Mesendoderm (in vitro differentiated cells): ENCODE measurements around the gene TLX2.
A peak's percentile ranks its signal among the peaks of the same experiment; 100 is the strongest.

Experiments
- DNase-seq: peaks from one replicate; pipeline ENCODE4 v3.0.0; 2013
- H2AK5ac ChIP-seq: 2 replicates; pipeline ENCODE4 v1.6.1; 2013; ENCODE audit warnings: low read length, inconsistent platforms
- H2BK120ac ChIP-seq: 2 replicates; pipeline ENCODE4 v1.6.1; 2013; ENCODE audit warnings: low read depth, mild to moderate bottlenecking, low read length, moderate library complexity, mixed read lengths
- H2BK15ac ChIP-seq: replicated peaks from 2 replicates; pipeline ENCODE4 v1.6.1; 2013; ENCODE audit warnings: low read depth, mild to moderate bottlenecking, moderate library complexity
- H2BK5ac ChIP-seq: 2 replicates; pipeline ENCODE4 v1.6.1; 2013; ENCODE audit warnings: low read length, inconsistent platforms
- H3K18ac ChIP-seq: 2 replicates; pipeline ENCODE4 v1.6.1; 2013; ENCODE audit warnings: mild to moderate bottlenecking, low read length, mixed read lengths
- H3K23ac ChIP-seq: one replicate; pipeline ENCODE4 v1.6.1; 2013; ENCODE audit warnings: low read length
- H3K27ac ChIP-seq: 2 replicates; pipeline ENCODE4 v1.5.1; 2013; ENCODE audit warnings: low read depth, mild to moderate bottlenecking, inconsistent platforms, low read length, moderate library complexity
- H3K27me3 ChIP-seq: 2 replicates; pipeline ENCODE4 v1.6.1; 2013; ENCODE audit warnings: low read length, control low read depth, mild to moderate bottlenecking, inconsistent platforms; ENCODE audit not compliant: insufficient read depth, poor library complexity
- H3K36me3 ChIP-seq: 2 replicates; pipeline ENCODE4 v1.6.1; 2013; ENCODE audit warnings: low read length, inconsistent platforms; ENCODE audit not compliant: control insufficient read depth, insufficient read depth
- H3K4ac ChIP-seq: one replicate; pipeline ENCODE4 v1.6.1; 2013; ENCODE audit warnings: low read depth, mild to moderate bottlenecking, low read length, moderate library complexity
- H3K4me1 ChIP-seq: 2 replicates; pipeline ENCODE4 v1.6.1; 2013; ENCODE audit warnings: low read depth, low read length, inconsistent platforms; ENCODE audit not compliant: control insufficient read depth
- H3K4me2 ChIP-seq: 2 replicates; pipeline ENCODE4 v1.6.1; 2013; ENCODE audit warnings: low read length
- H3K4me3 ChIP-seq: 2 replicates; pipeline ENCODE4 v1.5.1; 2013; ENCODE audit warnings: mild to moderate bottlenecking, low read length
- H3K56ac ChIP-seq: one replicate; pipeline ENCODE4 v1.6.1; 2013; ENCODE audit warnings: low read length
- H3K79me1 ChIP-seq: 2 replicates; pipeline ENCODE4 v1.6.1; 2013; ENCODE audit warnings: low read length, inconsistent platforms
- H3K79me2 ChIP-seq: 2 replicates; pipeline ENCODE4 v1.6.1; 2013; ENCODE audit warnings: mild to moderate bottlenecking, low read length; ENCODE audit not compliant: control insufficient read depth, insufficient read depth
- H3K9ac ChIP-seq: 2 replicates; pipeline ENCODE4 v1.6.1; 2013; ENCODE audit warnings: low read length, inconsistent platforms
- H4K5ac ChIP-seq: one replicate; pipeline ENCODE4 v1.6.1; 2013; ENCODE audit warnings: low read length
- H4K8ac ChIP-seq: one replicate; pipeline ENCODE4 v1.6.1; 2013; ENCODE audit warnings: low read depth, mild to moderate bottlenecking, control low read depth, low read length, moderate library complexity
- WGBS: extraction: QIAGEN DNeasy Blood & Tissue Kit; methylation state at CpG from one replicate; pipeline ENCODE4 v1.1.7; 2013; ENCODE audit warnings: low lambda C conversion rate, missing lambda C conversion rate; ENCODE audit not compliant: insufficient coverage; ENCODE audit errors: extremely low coverage; 5-methylcytosine and 5-hydroxymethylcytosine counted together

The TLX2 gene

DNA sequence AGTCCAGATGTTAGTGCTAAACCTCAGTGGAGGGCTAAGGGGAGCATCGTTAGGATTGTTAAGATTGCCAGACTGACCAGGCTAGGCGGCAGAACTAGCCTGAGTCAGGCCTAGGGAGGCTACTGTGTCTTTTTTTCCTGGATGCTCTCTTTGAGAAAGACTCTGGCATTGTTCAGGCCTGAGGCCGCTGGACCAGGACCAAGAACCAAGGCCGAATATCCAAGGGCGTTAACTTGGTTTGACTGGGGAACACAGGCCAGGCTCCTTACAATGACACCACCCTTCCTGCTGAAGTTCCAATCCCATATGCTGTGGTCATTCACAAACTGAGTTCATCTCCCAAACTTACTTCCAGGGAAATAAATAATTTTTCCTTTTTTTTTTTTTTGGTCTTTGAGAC lies 26.0 kb downstream of the TLX2 start:
- peaks cover 2% of the 10 kb centered on the region for H3K27me3 ChIP-seq
- no peak overlapping the region for H2BK15ac ChIP-seq
- no peaks in the 10 kb centered on the region for H3K79me1 ChIP-seq
- no peak overlapping the region for H2AK5ac ChIP-seq
- H3K79me2 ChIP-seq: no peaks in the 10 kb centered on the region
- no peak overlapping the region for H3K4me3 ChIP-seq
- no peak overlapping the region for H3K4me2 ChIP-seq
- H3K18ac ChIP-seq: no peak overlapping the region
- no peak overlapping the region for H3K4ac ChIP-seq
- no peak overlapping the region for H3K56ac ChIP-seq
- H2BK120ac ChIP-seq: no peak overlapping the region
- no peak overlapping the region for H3K23ac ChIP-seq
- no peak overlapping the region for H3K27ac ChIP-seq
- no peaks in the 10 kb centered on the region for H3K4me1 ChIP-seq
- no peak for DNase-seq
- H3K9ac ChIP-seq: no peak overlapping the region
- H3K36me3 ChIP-seq: no peaks in the 10 kb centered on the region
- no peak overlapping the region for H4K8ac ChIP-seq
- no peak overlapping the region for H2BK5ac ChIP-seq
- no CpG with 5 or more reads among the region's 5 CpGs for WGBS
- no peak overlapping the region for H4K5ac ChIP-seq

DNA sequence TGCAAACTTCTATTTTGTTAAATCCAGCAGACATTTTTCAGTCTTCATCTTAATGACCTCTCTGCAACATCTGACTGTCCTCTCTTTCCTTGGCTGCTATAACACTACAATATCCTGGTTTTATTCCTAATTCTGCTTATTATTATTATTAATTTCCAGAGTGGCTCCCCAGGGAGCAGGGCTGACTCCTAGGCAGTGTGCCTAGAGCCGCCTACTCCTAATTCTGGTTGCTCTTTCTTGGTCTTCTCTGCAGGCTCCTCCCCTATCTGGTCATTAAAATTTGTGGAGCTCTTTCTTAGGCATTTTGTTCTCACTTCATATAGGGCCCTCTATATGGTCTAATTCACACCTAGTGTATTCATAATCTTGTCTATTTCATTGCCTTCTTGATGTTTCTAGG lies 28.7 kb downstream of the TLX2 start:
- no peak overlapping the region for H2AK5ac ChIP-seq
- no peak overlapping the region for H3K18ac ChIP-seq
- no peak overlapping the region for H4K5ac ChIP-seq
- no peak overlapping the region for H2BK15ac ChIP-seq
- no peak overlapping the region for H3K4me3 ChIP-seq
- no peak overlapping the region for H3K9ac ChIP-seq
- no peaks in the 10 kb centered on the region for H3K79me1 ChIP-seq
- H3K4me1 ChIP-seq: no peaks in the 10 kb centered on the region
- WGBS: no CpG with 5 or more reads among the region's 1 CpG
- no peak overlapping the region for H3K23ac ChIP-seq
- H3K36me3 ChIP-seq: no peaks in the 10 kb centered on the region
- no peak overlapping the region for H2BK120ac ChIP-seq
- H4K8ac ChIP-seq: no peak overlapping the region
- H3K27me3 ChIP-seq: peaks cover 7% of the 10 kb centered on the region
- no peak overlapping the region for H3K56ac ChIP-seq
- no peak overlapping the region for H3K4me2 ChIP-seq
- no peak overlapping the region for H2BK5ac ChIP-seq
- H3K27ac ChIP-seq: no peak overlapping the region
- no peak for DNase-seq
- H3K79me2 ChIP-seq: no peaks in the 10 kb centered on the region
- H3K4ac ChIP-seq: no peak overlapping the region

DNA sequence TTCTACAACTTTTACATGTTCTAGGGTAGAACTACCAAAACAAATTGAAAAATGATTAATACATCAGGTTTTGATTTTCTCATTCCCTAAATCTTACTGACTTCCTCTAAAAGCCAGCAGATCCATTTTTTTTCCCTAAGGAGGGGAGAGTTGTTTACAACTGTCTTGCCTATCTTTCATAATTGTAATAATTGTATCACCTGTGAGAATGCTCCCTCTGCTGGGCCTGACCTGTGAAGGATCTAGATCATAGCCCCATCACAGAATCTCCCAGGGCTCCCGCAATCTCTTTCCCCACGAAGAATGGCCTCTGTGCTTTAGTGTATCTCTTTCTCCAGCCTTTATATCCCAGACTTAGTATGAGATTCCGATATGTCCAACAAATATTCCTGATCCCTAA lies 30.4 kb downstream of the TLX2 start:
- H3K56ac ChIP-seq: no peak overlapping the region
- no peak overlapping the region for H4K5ac ChIP-seq
- H3K27ac ChIP-seq: no peak overlapping the region
- no peak overlapping the region for H3K23ac ChIP-seq
- H2AK5ac ChIP-seq: no peak overlapping the region
- H2BK120ac ChIP-seq: no peak overlapping the region
- H3K4ac ChIP-seq: no peak overlapping the region
- H2BK15ac ChIP-seq: no peak overlapping the region
- no peak for DNase-seq
- WGBS: no CpG with 5 or more reads among the region's 3 CpGs
- no peaks in the 10 kb centered on the region for H3K79me2 ChIP-seq
- no peaks in the 10 kb centered on the region for H3K4me1 ChIP-seq
- no peak overlapping the region for H3K4me3 ChIP-seq
- H3K27me3 ChIP-seq: peaks cover 16% of the 10 kb centered on the region
- no peaks in the 10 kb centered on the region for H3K79me1 ChIP-seq
- H4K8ac ChIP-seq: no peak overlapping the region
- H3K4me2 ChIP-seq: no peak overlapping the region
- no peak overlapping the region for H3K18ac ChIP-seq
- no peaks in the 10 kb centered on the region for H3K36me3 ChIP-seq
- no peak overlapping the region for H2BK5ac ChIP-seq
- H3K9ac ChIP-seq: no peak overlapping the region

DNA sequence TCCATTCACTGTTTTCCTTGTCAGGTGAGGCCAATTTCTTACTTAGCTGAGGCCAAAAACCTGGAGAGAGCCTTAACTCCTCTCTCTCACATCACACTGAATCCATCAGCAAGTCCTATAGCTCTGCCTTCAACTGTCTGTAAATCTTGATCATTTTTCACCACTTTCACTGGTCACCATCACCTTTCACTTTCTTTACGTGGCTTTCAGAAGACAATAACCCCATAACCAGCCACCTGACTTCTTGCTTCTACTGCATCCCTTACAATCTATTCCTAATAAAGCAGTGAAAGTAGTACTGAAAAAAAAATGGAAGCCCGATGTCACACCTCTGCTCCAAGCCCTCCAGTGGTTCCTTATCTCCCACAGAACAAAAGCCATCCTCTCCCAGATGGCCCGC lies 31.8 kb downstream of the TLX2 start:
- WGBS: no CpG with 5 or more reads among the region's 3 CpGs
- Histone ChIP-seq H3K4me3 (no peak overlapping the region), H4K8ac (no peak overlapping the region)

DNA sequence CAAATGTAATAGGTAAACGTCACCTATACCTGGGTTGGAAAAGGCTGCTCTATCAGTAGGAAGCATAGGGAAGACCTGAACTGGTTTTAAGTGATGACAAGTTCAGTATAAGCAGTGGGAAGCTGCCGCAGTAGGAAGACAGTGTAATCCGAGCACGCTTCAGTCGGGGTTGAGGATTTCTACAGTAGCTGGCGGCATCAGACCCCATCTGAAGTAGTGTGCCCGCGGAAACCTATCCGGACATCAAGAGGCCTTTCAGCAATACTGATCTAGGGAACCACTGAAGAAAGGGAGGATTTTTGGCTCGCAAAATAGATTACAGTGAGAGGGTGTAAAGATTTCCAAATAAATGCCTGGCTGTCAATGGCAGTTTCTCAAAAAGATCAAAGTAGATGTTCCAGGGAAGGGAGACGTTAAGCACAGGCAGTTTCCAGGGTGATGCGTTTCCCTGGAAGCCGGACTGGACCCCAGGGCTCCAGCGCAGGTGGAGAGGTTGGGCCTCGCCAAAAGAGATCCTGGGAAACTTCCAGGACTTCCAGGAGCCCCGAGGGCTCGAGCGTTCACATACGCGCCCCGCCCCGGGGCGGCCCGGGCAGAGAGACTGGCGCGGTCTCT lies 34.1 kb downstream of the TLX2 start:
- no peak overlapping the region for H4K8ac ChIP-seq
- no peaks in the 10 kb centered on the region for H3K79me2 ChIP-seq
- H3K79me1 ChIP-seq: no peaks in the 10 kb centered on the region
- no peak overlapping the region for H2BK5ac ChIP-seq
- peaks cover 40% of the 10 kb centered on the region for H3K27me3 ChIP-seq
- no CpG with 5 or more reads among the region's 26 CpGs for WGBS
- no peak overlapping the region for H3K23ac ChIP-seq
- H3K36me3 ChIP-seq: no peaks in the 10 kb centered on the region
- H3K18ac ChIP-seq: peak overlapping the region; percentile 41
- peak overlapping the region; percentile 76 for H3K4me2 ChIP-seq
- no peak overlapping the region for H3K4ac ChIP-seq
- peaks cover 4% of the 10 kb centered on the region for H3K4me1 ChIP-seq
- H3K56ac ChIP-seq: peak overlapping the region; percentile 75
- no peak overlapping the region for H3K4me3 ChIP-seq
- no peak overlapping the region for H2AK5ac ChIP-seq
- H4K5ac ChIP-seq: no peak overlapping the region
- H2BK120ac ChIP-seq: no peak overlapping the region
- H2BK15ac ChIP-seq: no peak overlapping the region
- no peak overlapping the region for H3K27ac ChIP-seq
- peak overlapping the region; percentile 46 for H3K9ac ChIP-seq
- no peak for DNase-seq

More for the DNA sequence above, 31.8 kb downstream of the TLX2 start:
- H3K4ac ChIP-seq: no peak overlapping the region
- H3K18ac ChIP-seq: no peak overlapping the region
- no peak overlapping the region for H2BK15ac ChIP-seq
- H2BK5ac ChIP-seq: no peak overlapping the region
- H3K56ac ChIP-seq: no peak overlapping the region
- peak; percentile 29 for DNase-seq
- no peak overlapping the region for H2AK5ac ChIP-seq
- H2BK120ac ChIP-seq: no peak overlapping the region
- H3K36me3 ChIP-seq: no peaks in the 10 kb centered on the region
- H3K79me2 ChIP-seq: no peaks in the 10 kb centered on the region
- H3K4me1 ChIP-seq: no peaks in the 10 kb centered on the region
- peaks cover 25% of the 10 kb centered on the region for H3K27me3 ChIP-seq
- H3K79me1 ChIP-seq: no peaks in the 10 kb centered on the region
- H3K9ac ChIP-seq: no peak overlapping the region
- H3K27ac ChIP-seq: no peak overlapping the region
- H4K5ac ChIP-seq: no peak overlapping the region
- no peak overlapping the region for H3K23ac ChIP-seq
- no peak overlapping the region for H3K4me2 ChIP-seq
